Parathyroid adenoma (tissue), 2 donors: ENCODE results near the gene ARMC9.

Experiments used
- H2AFZ ChIP-seq: fragments of 300-600 bp; sonication (generic); one replicate; pipeline ENCODE4 v1.7.0; 2017; ENCODE audit warnings: antibody characterized with exemption, mild to moderate bottlenecking
- H3K27ac ChIP-seq: fragments of 300-600 bp; sonication (generic); one replicate; pipeline ENCODE4 v1.7.0; 2017
- H3K27me3 ChIP-seq: fragments of 300-600 bp; sonication (generic); one replicate; pipeline ENCODE4 v1.7.0; 2017; ENCODE audit warnings: low read length; ENCODE audit not compliant: control insufficient read depth, insufficient read depth
- H3K36me3 ChIP-seq: fragments of 300-600 bp; sonication (generic); one replicate; pipeline ENCODE4 v1.7.0; 2017; ENCODE audit warnings: low read length; ENCODE audit not compliant: control insufficient read depth, insufficient read depth
- H3K4me1 ChIP-seq: fragments of 300-600 bp; sonication (generic); one replicate; pipeline ENCODE4 v1.7.0; 2017; ENCODE audit warnings: control low read depth
- H3K4me2 ChIP-seq: fragments of 300-600 bp; sonication (generic); one replicate; pipeline ENCODE4 v1.7.0; 2017; ENCODE audit warnings: low read length
- H3K4me3 ChIP-seq: fragments of 300-600 bp; sonication (generic); one replicate; pipeline ENCODE4 v1.7.0; 2017; ENCODE audit warnings: low read depth, low read length
- H3K79me2 ChIP-seq: fragments of 300-600 bp; sonication (generic); one replicate; pipeline ENCODE4 v1.7.0; 2017; ENCODE audit warnings: control low read depth
- H3K9ac ChIP-seq: fragments of 300-600 bp; sonication (generic); one replicate; pipeline ENCODE4 v1.7.0; 2017; ENCODE audit warnings: mild to moderate bottlenecking
- H3K9me3 ChIP-seq: fragments of 300-600 bp; sonication (generic); one replicate; pipeline ENCODE4 v1.7.0; 2017; ENCODE audit warnings: low read length; ENCODE audit not compliant: control insufficient read depth
- TF ChIP-seq, protein P1 (sequence below): fragments of 300-600 bp; sonication (generic); IDR thresholded peaks from one replicate; pipeline ENCODE4 v1.7.0; 2017; ENCODE audit warnings: antibody characterized with exemption, mild to moderate bottlenecking
- donor health status: primary hyperparathyroidism.

The ARMC9 gene

GRCh38 chr2:231369580-231370428 lies 171.4 kb downstream of the ARMC9 start:
- no peaks in the 10 kb centered on the region for H3K9me3 ChIP-seq
- no peaks in the 10 kb centered on the region for H3K27me3 ChIP-seq
- H3K27ac ChIP-seq = no peak overlapping the region

GRCh38 chr2:231370429-231370748 lies 172.0 kb downstream of the ARMC9 start:
- H3K4me1 ChIP-seq = no peaks in the 10 kb centered on the region
- H3K27me3 ChIP-seq = no peaks in the 10 kb centered on the region
- H2AFZ ChIP-seq = no peak overlapping the region
- H3K9ac ChIP-seq = no peak overlapping the region
- TF ChIP-seq, protein P1, sequence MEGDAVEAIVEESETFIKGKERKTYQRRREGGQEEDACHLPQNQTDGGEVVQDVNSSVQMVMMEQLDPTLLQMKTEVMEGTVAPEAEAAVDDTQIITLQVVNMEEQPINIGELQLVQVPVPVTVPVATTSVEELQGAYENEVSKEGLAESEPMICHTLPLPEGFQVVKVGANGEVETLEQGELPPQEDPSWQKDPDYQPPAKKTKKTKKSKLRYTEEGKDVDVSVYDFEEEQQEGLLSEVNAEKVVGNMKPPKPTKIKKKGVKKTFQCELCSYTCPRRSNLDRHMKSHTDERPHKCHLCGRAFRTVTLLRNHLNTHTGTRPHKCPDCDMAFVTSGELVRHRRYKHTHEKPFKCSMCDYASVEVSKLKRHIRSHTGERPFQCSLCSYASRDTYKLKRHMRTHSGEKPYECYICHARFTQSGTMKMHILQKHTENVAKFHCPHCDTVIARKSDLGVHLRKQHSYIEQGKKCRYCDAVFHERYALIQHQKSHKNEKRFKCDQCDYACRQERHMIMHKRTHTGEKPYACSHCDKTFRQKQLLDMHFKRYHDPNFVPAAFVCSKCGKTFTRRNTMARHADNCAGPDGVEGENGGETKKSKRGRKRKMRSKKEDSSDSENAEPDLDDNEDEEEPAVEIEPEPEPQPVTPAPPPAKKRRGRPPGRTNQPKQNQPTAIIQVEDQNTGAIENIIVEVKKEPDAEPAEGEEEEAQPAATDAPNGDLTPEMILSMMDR = no peak
- no peak overlapping the region for H3K4me2 ChIP-seq
- H3K79me2 ChIP-seq = no peaks in the 10 kb centered on the region
- no peak overlapping the region for H3K27ac ChIP-seq
- H3K4me3 ChIP-seq = no peak overlapping the region
- H3K36me3 ChIP-seq = no peaks in the 10 kb centered on the region
- H3K9me3 ChIP-seq = no peaks in the 10 kb centered on the region

More at GRCh38 chr2:231369580-231370428, 171.4 kb downstream of the ARMC9 start:
- Histone ChIP-seq H3K9ac (no peak overlapping the region), H2AFZ (no peak overlapping the region), H3K4me2 (no peak overlapping the region), H3K4me1 (no peaks in the 10 kb centered on the region), H3K79me2 (no peaks in the 10 kb centered on the region), H3K36me3 (no peaks in the 10 kb centered on the region), H3K4me3 (no peak overlapping the region)
- TF ChIP-seq, protein P1 = no peak

GRCh38 chr2:231370749-231371429 lies 172.5 kb downstream of the ARMC9 start:
- no peaks in the 10 kb centered on the region for H3K9me3 ChIP-seq
- no peaks in the 10 kb centered on the region for H3K79me2 ChIP-seq
- no peaks in the 10 kb centered on the region for H3K27me3 ChIP-seq
- no peaks in the 10 kb centered on the region for H3K36me3 ChIP-seq
- no peak overlapping the region for H3K9ac ChIP-seq
- H3K4me1 ChIP-seq = no peaks in the 10 kb centered on the region
- H3K4me3 ChIP-seq = no peak overlapping the region
- TF ChIP-seq, protein P1 = no peak
- no peak overlapping the region for H3K27ac ChIP-seq
- H3K4me2 ChIP-seq = no peak overlapping the region
- H2AFZ ChIP-seq = no peak overlapping the region

GRCh38 chr2:231371430-231372054 lies 173.1 kb downstream of the ARMC9 start:
- Histone ChIP-seq H3K9me3 (no peaks in the 10 kb centered on the region), H2AFZ (no peak overlapping the region), H3K36me3 (no peaks in the 10 kb centered on the region), H3K4me1 (no peaks in the 10 kb centered on the region), H3K27me3 (no peaks in the 10 kb centered on the region), H3K79me2 (no peaks in the 10 kb centered on the region), H3K4me3 (no peak overlapping the region), H3K27ac (no peak overlapping the region), H3K9ac (no peak overlapping the region), H3K4me2 (no peak overlapping the region)
- TF ChIP-seq, protein P1 = no peak
